K562 (cell line): ENCODE data around the gene DUSP19. TPM values are rescaled to one million over a fixed set of nuclear protein-coding genes. Genes with fewer than 3 reads are reported as not detected.

Source experiments
- ARNT ChIP-seq, 2 experiments: fragments of 450-650 bp; IDR thresholded peaks; 2 replicates each; pipeline ENCODE4 v1.6.1; 2016; ENCODE audit warnings: mild to moderate bottlenecking in 1 of 2
- ATF3 ChIP-seq, 2 experiments: fragments of 450-650 bp in 1 of 2; sonication (generic) in 1 of 2; formaldehyde crosslinking in 1 of 2; IDR thresholded peaks in 1 of 2; conservative IDR thresholded peaks in 1 of 2; 2 replicates each; pipeline versions ENCODE4 v1.6.1 to v1.8.1; 2016 to 2023; ENCODE audit warnings: mild to moderate bottlenecking in 2 of 2, moderate library complexity in 2 of 2, inconsistent platforms in 1 of 2, missing genetic modification reagents in 1 of 2
- CEBPB ChIP-seq: fragments of 450-650 bp; IDR thresholded peaks from 2 replicates; pipeline ENCODE4 v1.6.1; 2016; ENCODE audit warnings: missing genetic modification characterization, missing compliant biosample characterization
- KDM5B ChIP-seq: fragments of 200-600 bp; sonication (generic); IDR thresholded peaks from 2 replicates; pipeline ENCODE4 v1.6.1; 2012; ENCODE audit warnings: low read depth, mild to moderate bottlenecking, moderate library complexity, low read length, control low read depth, inconsistent platforms; ENCODE audit not compliant: insufficient replicate concordance
- MNT ChIP-seq, 2 experiments: fragments of 450-650 bp; conservative IDR thresholded peaks; 2 replicates each; pipeline ENCODE4 v1.6.1; 2017; ENCODE audit warnings: mild to moderate bottlenecking in 2 of 2, moderate library complexity in 2 of 2
- PHB ChIP-seq: fragments of 250-450 bp; sonication (Bioruptor Pico); IDR thresholded peaks from 2 replicates; pipeline ENCODE4 v1.5.0; 2021
- RAD51 ChIP-seq: fragments of 450-650 bp; IDR thresholded peaks from 2 replicates; pipeline ENCODE4 v1.7.1; 2016; ENCODE audit warnings: low read depth, mild to moderate bottlenecking, borderline replicate concordance
- TCFL5 ChIP-seq: fragments of 250-450 bp; sonication (Bioruptor Pico); conservative IDR thresholded peaks from 2 replicates; pipeline ENCODE4 v1.6.1; 2021; ENCODE audit warnings: mild to moderate bottlenecking, moderate library complexity, matching md5 sums
- ZBTB7A ChIP-seq: IDR thresholded peaks from 2 replicates; pipeline ENCODE4 v1.6.1; 2011; ENCODE audit warnings: low read depth, mild to moderate bottlenecking, low read length, moderate library complexity, borderline replicate concordance; ENCODE audit not compliant: control insufficient read depth
- polyA plus RNA-seq, 8 experiments: library from polyadenylated mRNA; depleted of rRNA in 4 of 8; stranded (reverse) in 5 of 8; unstranded in 3 of 8; fragments of >200 nt; fragmentation: Nextera tagmentation in 2 of 8; fragmentation: Illumina TruSeq in 1 of 8; extraction: Ambion mirVana in 2 of 8; extraction: Trizol in 1 of 8; gene quantifications; 2 replicates each; pipeline versions ENCODE4 v1.2.1 to v1.2.3, GENCODE V29; 2011 to 2014; ENCODE audit warnings: inconsistent platforms in 1 of 8, missing spikeins in 1 of 8
- total RNA-seq, 7 experiments: library from RNA; depleted of rRNA in 6 of 7; stranded (reverse); fragments of >200 nt in 6 of 7; fragmentation: Illumina TruSeq in 2 of 7; extraction: Trizol in 2 of 7; gene quantifications; 2 replicates each; pipeline versions ENCODE4 v1.2.1 to v1.2.3, GENCODE V29; 2011 to 2021; ENCODE audit warnings: low replicate concordance in 1 of 7
- TF ChIP-seq, protein P1 (sequence below): fragments of 450-650 bp; IDR thresholded peaks from 2 replicates; pipeline ENCODE4 v1.6.1; 2016; ENCODE audit warnings: mild to moderate bottlenecking, moderate library complexity

Gene DUSP19
- total and polyA plus RNA-seq, 9 of the 15 experiments (the other 6 are each of a cell fraction or from before 2014, with no cell fraction given) = 1.6 to 6.3 (median 3.1) TPM

- TF ChIP-seq ARNT (IDR thresholded peaks at IDR 0.05) = 0 out of 4 replicates have a peak, but pooled peaks of 1 of the 2 experiments have one; percentile 38
- peak; percentile 97 for TF ChIP-seq ATF3 (IDR thresholded peaks at IDR 0.05)
- no peak for TF ChIP-seq ATF3 (CRISPR knock-in tag; conservative IDR thresholded peaks at IDR 0.05)
- TF ChIP-seq, protein P1, sequence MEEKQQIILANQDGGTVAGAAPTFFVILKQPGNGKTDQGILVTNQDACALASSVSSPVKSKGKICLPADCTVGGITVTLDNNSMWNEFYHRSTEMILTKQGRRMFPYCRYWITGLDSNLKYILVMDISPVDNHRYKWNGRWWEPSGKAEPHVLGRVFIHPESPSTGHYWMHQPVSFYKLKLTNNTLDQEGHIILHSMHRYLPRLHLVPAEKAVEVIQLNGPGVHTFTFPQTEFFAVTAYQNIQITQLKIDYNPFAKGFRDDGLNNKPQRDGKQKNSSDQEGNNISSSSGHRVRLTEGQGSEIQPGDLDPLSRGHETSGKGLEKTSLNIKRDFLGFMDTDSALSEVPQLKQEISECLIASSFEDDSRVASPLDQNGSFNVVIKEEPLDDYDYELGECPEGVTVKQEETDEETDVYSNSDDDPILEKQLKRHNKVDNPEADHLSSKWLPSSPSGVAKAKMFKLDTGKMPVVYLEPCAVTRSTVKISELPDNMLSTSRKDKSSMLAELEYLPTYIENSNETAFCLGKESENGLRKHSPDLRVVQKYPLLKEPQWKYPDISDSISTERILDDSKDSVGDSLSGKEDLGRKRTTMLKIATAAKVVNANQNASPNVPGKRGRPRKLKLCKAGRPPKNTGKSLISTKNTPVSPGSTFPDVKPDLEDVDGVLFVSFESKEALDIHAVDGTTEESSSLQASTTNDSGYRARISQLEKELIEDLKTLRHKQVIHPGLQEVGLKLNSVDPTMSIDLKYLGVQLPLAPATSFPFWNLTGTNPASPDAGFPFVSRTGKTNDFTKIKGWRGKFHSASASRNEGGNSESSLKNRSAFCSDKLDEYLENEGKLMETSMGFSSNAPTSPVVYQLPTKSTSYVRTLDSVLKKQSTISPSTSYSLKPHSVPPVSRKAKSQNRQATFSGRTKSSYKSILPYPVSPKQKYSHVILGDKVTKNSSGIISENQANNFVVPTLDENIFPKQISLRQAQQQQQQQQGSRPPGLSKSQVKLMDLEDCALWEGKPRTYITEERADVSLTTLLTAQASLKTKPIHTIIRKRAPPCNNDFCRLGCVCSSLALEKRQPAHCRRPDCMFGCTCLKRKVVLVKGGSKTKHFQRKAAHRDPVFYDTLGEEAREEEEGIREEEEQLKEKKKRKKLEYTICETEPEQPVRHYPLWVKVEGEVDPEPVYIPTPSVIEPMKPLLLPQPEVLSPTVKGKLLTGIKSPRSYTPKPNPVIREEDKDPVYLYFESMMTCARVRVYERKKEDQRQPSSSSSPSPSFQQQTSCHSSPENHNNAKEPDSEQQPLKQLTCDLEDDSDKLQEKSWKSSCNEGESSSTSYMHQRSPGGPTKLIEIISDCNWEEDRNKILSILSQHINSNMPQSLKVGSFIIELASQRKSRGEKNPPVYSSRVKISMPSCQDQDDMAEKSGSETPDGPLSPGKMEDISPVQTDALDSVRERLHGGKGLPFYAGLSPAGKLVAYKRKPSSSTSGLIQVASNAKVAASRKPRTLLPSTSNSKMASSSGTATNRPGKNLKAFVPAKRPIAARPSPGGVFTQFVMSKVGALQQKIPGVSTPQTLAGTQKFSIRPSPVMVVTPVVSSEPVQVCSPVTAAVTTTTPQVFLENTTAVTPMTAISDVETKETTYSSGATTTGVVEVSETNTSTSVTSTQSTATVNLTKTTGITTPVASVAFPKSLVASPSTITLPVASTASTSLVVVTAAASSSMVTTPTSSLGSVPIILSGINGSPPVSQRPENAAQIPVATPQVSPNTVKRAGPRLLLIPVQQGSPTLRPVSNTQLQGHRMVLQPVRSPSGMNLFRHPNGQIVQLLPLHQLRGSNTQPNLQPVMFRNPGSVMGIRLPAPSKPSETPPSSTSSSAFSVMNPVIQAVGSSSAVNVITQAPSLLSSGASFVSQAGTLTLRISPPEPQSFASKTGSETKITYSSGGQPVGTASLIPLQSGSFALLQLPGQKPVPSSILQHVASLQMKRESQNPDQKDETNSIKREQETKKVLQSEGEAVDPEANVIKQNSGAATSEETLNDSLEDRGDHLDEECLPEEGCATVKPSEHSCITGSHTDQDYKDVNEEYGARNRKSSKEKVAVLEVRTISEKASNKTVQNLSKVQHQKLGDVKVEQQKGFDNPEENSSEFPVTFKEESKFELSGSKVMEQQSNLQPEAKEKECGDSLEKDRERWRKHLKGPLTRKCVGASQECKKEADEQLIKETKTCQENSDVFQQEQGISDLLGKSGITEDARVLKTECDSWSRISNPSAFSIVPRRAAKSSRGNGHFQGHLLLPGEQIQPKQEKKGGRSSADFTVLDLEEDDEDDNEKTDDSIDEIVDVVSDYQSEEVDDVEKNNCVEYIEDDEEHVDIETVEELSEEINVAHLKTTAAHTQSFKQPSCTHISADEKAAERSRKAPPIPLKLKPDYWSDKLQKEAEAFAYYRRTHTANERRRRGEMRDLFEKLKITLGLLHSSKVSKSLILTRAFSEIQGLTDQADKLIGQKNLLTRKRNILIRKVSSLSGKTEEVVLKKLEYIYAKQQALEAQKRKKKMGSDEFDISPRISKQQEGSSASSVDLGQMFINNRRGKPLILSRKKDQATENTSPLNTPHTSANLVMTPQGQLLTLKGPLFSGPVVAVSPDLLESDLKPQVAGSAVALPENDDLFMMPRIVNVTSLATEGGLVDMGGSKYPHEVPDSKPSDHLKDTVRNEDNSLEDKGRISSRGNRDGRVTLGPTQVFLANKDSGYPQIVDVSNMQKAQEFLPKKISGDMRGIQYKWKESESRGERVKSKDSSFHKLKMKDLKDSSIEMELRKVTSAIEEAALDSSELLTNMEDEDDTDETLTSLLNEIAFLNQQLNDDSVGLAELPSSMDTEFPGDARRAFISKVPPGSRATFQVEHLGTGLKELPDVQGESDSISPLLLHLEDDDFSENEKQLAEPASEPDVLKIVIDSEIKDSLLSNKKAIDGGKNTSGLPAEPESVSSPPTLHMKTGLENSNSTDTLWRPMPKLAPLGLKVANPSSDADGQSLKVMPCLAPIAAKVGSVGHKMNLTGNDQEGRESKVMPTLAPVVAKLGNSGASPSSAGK = 0 out of 2 replicates have a peak, but pooled peaks have one; percentile 16
- peak; percentile 98 for TF ChIP-seq CEBPB (tag)
- no peak for TF ChIP-seq ZBTB7A
- TF ChIP-seq PHB = no peak
- no peak for TF ChIP-seq TCFL5 (CRISPR knock-in tag)
- no peak for TF ChIP-seq MNT (conservative IDR thresholded peaks at IDR 0.05)
- TF ChIP-seq RAD51 = no peak
- no peak for TF ChIP-seq KDM5B
These were observed 46.4 kb upstream of the DUSP19 start (continued) for GRCh38 chr2:183031911-183032794.
